HG03139 (cell line): ENCODE measurements around the gene VPS26C.

Experiments used
- ATAC-seq: cut with Tn5 transposase; IDR thresholded peaks from one replicate; pipeline ENCODE4 v1.9.1; 2021; ENCODE audit not compliant: unreplicated experiment

Gene VPS26C

GRCh38 chr21:37266515-37267221 lies 466 bp downstream of the VPS26C start:
- ATAC-seq, result peak; percentile 7

DNA sequence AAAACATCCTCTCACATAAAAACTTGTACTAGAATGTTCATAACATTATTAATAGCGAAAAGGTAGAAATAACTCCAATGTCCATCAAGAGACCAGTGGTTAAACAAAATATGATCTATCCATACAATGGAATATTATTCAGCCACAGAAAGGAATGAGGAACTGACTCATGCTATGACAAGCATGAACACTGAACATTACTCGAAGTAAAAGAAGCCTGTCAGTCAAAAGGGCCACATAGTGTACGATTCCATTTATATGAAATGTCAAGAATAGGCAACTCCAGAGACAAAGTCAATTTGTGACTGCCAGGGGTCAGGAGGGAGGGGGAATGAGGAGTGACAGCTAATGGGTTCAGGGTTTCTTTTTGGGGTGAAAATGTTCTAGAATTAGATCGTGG lies 2.3 kb downstream of the VPS26C start:
- ATAC-seq, result no peak

- ATAC-seq, result no peak
These were observed 3.1 kb downstream of the VPS26C start for GRCh38 chr21:37263827-37264600.

DNA sequence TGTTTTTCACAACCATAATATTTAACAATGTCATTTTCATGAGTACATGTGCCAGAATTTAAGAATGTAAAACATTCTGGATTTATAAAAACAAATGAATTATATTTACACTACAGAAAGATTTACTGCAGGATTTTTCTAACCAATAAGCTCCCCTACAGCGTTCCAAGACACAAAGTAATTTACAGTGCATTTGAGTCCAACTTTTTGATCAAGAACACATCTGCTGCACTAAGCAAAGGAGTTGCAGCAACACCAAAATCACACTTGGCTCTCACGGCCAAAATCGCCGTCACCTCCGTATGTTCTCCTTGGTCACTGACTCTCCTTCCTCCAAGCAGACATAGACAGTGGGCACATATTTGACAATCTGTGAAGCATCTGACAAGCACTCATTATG lies 7.7 kb downstream of the VPS26C start:
- no peak for ATAC-seq

GRCh38 chr21:37257967-37258877 lies 8.9 kb downstream of the VPS26C start:
- ATAC-seq, result peak; percentile 56

- ATAC-seq, result peak; percentile 22
These were observed 9.6 kb downstream of the VPS26C start for GRCh38 chr21:37257511-37257966.

- no peak for ATAC-seq
These were observed 13.1 kb downstream of the VPS26C start for GRCh38 chr21:37253991-37254390.

- no peak for ATAC-seq
These were observed 15.9 kb downstream of the VPS26C start for GRCh38 chr21:37251294-37251634.

DNA sequence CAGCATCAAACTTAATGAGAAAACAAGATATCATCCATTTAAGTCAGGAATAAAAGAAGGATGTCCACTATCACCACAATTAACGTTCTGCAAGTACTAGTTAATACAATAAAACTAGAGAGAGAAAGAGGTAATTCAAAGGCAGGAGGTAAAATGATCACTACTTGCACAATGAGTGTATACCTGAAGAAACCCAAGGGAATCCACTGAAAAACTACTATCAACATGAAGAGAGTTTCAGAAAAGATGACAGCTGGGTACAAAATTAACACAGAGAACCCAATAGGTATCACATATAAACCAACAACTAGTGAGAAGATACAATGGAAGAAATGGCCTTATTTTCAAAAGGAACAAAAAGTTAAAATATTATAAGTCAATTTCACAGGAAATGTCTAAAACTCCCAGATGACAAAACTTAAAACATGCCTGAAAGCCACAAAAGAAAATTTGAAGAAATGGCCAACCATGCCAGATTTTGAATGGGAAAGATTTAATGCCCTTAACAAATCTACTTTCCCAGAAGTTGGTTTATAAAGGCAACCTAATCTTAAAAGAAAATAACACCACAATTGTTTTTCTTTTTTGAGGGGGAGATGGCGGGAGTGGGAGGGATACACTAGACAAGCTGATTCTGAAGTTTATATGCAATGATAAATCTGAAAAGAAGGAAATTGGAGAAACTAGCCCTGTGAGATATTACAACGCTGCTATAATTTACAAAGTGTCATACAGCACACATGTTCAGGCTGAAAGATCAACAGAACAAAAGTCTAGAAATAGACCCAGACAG lies 17.8 kb downstream of the VPS26C start:
- no peak for ATAC-seq

GRCh38 chr21:37248298-37248697 lies 18.8 kb downstream of the VPS26C start:
- ATAC-seq, result no peak

DNA sequence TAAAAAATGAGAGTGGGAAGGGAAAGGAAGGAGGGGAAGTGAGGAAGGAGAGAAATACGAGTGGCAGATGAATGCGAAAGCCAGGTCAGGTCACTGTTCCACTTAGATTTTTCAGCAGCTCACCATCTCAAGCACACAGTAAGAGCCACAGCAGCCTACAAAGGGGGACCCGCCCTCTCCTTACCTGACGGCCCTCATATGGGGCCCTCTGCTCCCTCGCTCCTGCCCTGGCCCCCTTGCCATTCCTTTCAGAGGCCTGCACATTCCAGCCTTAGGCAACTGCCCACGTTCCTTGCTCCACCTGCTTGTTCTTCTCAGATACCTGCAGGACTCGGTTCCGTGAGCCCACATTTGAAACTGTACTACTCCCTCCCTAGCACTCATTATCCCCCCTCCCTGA lies 22.0 kb downstream of the VPS26C start:
- ATAC-seq, result no peak

- no peak for ATAC-seq
These were observed 22.5 kb downstream of the VPS26C start for GRCh38 chr21:37244501-37245095.

GRCh38 chr21:37243961-37244360 lies 23.2 kb downstream of the VPS26C start:
- no peak for ATAC-seq

DNA sequence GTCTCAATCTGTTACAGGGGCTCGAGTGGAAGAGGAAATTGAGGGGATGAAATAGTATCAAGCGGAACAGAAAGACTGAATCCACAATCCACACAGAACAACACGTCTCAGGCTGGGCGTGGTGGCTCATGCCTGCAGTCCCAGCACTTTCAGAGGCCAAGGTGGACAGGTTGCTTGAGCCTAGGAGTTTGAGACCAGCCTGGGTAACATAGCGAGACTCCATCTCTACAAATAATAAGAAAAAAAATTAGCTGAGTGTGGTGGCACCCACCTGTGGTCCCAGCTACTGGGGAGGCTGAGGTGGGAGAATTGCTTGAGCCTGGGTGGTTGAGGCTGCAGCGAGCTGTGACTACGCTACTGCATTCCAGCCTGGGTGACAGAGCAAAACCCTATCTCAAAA lies 25.7 kb downstream of the VPS26C start:
- ATAC-seq, result no peak

- ATAC-seq, result no peak
These were observed 26.2 kb downstream of the VPS26C start for GRCh38 chr21:37240978-37241377.

DNA sequence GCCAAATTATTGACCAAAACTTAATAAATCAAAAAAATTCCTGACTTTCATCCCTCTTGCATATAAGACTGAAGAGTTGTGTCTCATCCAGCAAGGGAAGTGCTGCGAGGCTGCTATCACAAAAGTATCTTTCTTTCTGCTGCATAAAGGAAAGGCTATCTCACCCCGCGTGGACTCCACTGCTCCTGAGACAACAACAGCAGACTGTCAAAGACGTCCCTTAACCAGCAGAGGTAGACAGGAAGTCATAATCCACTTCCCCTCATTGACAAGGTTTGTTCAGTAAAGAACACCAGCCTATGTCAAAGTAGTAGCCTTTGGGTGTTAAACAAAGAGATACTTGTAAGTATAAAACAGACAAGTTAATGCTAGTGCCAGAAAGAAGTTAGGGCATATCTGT lies 29.4 kb downstream of the VPS26C start:
- ATAC-seq, result no peak

DNA sequence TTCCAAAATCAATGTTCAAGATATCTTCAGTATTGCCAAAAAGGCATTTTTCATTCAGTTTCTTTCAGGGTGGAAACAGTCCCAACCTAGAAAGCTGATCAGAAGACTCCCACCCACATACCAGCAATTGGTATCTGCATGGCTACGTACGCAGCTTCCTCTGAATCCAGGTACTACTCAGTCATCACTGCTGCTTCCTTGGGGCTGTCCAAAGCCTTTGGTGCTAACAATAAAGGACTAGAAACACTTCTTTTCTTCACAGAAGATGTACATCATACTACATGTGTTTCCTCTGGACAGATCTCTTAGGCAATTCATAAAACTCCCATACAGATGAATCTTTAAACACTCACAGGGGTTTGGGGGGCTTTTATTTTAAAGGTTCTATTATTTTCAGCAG lies 29.8 kb downstream of the VPS26C start:
- no peak for ATAC-seq

GRCh38 chr21:37233551-37234146 lies 33.5 kb downstream of the VPS26C start:
- ATAC-seq, result no peak

GRCh38 chr21:37232274-37233018 lies 34.7 kb downstream of the VPS26C start:
- ATAC-seq, result no peak
